HG03439 (cell line): ENCODE data around the gene REG3G.

Experiments
- ATAC-seq: cut with Tn5 transposase; IDR thresholded peaks from one replicate; pipeline ENCODE4 v1.9.1; 2021; ENCODE audit warnings: mild to moderate bottlenecking, moderate library complexity; ENCODE audit not compliant: unreplicated experiment

Gene REG3G

DNA sequence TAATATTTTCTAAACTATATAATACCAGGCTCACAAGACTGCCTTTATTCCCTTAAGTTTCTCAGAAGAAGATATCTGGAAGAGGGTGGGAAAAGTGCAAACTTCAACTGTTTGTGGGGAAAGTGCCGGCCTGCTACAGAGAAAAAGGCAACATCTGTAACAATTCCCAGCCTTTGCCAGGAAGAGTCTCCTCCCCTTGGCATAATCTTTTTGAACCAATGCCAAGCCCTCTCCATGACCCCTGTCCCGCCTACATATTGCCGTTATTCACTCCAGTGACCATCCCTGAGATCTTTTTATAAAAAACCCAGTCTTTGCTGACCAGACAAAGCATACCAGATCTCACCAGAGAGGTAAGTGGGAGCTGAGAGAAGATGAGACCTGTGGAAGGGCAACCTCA is at the start of gene REG3G:
Gene REG3G, plus strand, starts transcription at position 282 of the 400 bp plus-strand sequence. CDS start 392 bp downstream, outside the sequence.
- ATAC-seq = no peak

DNA sequence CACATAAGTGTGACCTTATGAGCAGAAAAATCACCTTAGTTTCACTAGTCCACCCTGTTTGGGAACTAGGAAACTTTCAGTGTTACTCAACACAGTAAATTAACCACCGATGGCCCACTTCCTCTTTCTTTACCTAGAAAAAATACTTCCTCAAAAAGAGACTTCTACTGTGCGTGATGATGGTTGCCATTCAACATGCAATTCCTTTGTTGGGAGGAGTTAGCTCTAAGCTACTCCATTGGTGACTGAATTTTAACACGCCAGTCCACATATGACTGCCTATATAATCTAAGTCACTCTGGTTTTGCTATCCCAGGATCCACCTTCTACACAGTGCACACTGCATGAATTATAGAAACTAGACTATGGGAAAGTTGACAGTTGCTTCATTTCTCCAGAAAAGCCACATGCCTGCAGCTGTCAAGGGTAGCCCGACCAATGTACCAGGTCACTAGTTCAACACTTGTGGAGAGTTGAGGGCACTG is 47.8 kb upstream of the REG3G start:
- ATAC-seq = peak; percentile 98

DNA sequence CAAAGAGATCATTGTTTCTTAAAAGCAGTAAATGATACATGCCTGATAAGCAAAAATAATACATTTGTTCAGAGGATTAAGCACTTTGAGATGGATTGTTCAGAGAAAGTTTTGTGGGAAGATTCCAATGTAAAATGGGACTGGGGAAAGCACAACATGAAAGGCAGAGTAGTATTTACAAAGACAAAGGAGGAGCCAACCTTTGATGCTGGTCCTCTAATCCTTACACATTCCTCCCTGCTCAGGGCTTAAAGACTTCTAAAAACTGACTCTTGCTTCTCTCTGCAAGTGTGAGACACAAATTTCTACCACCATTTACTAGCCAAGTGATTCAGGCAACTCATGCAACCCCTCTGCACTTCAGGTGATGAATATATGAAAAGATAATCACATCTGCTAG is 47.2 kb upstream of the REG3G start:
- no peak for ATAC-seq

DNA sequence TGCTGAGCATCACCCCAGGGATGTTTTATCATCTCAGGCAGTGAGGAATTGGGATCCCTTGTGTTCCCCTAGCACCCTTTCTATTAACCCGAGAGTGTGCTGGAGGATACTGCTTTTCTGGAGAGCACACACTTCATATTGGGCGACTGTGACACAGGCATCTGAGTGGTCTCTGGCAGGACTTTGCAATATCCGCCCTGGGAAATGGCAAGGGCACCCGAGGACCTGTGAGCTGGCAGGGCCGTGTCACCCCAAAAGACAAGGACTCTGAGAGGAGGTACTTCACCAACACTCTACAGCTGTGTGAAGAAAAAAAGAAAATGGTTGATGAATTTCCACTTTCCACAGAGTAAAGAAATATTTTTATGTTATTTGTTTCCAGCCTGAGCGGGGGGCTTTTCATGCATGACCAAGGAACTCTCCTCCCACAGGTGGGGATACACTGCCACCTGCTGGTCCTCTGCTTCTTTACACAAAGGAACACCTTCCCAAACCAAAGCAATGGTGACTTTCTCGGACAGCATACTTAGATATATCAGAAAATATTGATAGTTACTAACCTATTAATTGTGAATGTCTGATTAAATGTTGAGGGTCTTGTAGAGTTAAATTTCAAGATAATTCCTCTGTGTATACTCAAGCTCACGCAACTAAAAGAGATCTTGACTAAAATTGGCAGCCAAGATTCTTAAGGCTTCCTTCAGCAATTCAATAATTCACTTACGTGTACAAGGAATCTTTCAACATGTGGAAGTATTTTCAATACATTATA is 45.9 kb upstream of the REG3G start:
- ATAC-seq = no peak

DNA sequence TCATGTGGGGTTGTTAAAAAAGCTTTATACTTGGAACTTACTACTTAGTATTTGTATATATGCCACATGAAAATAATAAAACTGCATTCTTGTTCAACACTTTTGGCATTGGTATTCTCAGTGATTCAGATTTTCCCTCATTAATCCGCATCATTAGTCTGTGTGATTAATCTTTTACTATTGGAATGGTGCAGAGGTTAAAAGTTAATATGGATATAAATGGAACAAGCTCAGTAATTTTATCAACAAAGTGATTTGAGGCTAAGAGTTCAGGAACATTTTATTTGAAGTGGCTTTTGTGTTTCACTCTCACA is 45.4 kb upstream of the REG3G start:
- ATAC-seq = no peak

DNA sequence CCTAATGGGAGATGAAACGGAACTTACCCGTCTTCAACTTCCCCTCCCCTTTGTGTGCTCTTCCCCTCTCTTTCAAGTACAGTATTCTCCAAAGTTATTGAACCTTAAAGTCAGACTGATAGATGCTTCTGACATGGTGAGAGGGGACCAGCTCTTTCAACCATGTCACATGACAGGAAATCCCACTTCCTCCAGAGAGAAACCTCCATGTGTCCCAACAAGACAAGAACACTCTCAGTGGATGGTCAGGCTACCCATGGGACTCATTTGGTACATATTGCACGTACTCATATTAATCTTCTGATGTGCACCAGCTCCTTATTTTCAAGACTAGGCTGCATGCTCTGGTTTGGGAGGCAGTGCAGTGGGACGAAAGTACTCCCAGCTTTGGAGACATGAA is 44.6 kb upstream of the REG3G start:
- no peak for ATAC-seq

DNA sequence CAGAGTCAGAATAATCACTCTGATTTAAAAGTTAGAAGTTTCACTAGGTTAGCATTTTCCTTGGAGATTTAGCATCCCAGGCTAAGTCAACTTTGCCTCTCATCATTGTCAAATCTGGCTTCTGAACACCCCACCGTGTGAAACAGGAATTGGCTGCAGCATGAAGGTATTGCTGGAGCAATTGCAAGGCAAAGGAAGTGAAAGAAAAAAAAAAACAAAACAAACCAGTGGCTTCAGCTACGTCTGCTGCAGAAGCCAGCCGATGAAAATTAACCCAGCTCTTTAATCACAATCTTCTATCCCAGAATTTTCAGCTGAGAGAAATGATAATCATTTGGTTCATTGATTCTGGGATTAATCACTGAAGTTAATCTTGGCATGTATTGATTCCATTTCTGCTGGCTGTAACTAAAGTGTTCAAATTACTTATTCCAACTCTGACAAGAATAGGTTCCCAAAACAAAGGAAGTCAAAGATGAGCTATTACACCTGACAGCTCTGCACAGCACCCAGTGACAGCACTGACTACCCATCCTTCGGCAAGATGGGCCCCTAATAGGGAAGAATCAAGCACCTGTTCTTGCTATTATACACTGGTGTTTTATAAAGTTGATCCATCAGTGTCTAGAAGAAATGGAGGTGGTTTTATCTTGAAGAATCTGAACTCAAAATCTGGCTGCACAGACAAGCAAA is 42.7 kb upstream of the REG3G start:
- no peak for ATAC-seq

DNA sequence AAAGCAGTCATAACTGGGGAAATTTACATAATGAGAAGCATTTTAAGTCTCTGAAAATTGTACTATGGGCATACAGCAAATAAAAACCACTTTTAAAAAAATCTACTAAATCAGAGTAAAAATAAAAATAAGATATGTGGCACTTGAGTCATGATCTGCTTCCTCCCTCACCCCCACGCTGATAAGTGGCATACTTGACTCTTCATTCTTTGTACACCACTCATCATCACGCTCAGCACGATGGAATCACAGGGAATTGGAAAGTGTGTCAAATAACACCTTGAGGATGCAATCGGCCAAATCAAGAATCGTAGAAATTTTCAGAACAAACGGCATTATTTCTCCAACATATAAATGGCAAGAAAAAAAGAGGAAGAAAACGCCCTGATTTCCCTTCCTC is 41.1 kb upstream of the REG3G start:
- ATAC-seq = no peak

DNA sequence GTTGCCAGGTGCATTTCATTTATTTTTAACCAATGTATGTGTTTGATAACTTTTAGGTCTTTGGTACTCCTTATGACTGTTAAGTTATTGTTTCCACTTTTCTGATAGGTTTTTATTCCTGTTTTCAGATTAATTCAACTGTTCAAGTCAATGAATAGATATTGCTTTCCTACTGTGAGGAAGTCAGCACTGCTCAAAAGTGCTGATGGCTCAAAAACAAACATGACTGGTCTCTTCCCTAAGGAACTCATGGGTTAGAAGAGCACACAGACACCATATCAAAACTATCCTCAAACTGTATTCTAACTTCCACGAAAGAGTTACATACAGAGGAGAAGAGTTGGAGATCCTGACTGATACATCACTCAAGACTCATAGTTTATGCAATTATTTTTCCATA is 39.9 kb upstream of the REG3G start:
- no peak for ATAC-seq

DNA sequence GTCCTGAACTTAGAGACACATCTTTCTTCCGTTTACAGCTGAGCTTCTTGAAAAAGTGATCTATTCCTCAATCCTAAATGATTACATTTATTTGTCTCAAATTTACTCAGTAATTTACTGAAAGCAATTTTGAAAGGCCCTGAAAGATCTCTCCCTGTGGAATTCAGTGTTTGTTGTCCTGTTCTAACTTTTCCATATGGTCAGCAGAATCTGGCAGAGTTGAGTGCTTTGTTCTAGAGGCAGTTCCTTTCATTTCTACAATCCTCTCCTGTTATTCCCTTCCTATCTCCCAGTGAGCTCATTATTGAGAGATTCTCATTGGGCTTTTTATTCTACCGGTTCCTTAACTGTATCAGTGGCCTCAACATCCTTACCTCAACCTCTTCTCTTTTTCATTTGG is 36.5 kb upstream of the REG3G start:
- no peak for ATAC-seq

DNA sequence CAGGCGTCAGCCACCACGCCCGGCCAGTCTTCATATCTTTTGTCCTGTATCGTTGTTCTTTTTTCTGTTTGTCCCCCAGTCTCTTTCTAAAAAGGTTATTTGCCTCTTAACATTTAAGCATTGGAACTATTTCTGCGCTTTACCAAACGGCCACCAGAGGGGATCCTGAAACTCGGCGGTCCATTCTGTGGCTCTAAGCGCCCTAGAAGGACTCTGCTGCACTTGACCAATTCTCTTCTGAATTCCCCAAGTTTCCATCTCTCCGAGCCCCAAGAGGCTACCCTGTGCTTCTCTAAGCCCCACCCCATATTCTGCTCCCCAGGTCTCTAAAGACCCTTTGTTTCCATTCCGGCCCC is 33.1 kb upstream of the REG3G start:
- ATAC-seq = no peak

DNA sequence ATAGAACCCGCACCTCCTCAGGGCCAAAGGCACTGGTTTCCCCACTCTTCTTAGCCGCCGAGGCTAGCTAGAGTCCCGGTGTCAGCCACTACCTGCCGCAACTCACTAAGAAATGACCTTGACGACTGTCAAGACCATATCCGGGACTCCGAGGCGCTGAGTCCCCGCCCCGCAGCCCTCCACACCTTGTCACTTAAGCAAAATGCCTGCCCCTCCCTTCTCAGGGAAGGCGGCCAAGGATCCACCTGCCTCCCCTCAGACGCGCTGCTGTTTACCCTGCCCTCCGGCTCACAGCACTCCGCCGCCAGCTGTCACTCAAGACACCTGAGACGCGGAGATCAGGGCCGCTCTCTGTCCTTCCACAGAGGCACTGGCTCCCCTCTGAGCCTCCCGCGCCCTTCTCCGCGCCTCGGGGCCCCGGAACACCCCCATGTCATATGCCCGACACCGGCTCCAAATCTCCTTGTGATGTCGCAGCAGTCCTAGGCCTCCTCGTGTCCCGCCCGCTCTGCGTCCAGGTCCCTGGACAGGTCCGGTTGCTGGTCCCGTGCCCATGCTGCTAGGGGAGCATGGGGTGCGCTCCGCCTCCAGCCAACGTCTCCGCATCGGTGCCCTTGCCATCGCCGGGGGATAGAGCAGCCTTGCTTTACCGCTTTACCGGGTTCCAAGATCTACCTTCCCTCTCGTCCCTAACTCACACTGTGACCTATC is 32.5 kb upstream of the REG3G start:
- ATAC-seq = no peak

DNA sequence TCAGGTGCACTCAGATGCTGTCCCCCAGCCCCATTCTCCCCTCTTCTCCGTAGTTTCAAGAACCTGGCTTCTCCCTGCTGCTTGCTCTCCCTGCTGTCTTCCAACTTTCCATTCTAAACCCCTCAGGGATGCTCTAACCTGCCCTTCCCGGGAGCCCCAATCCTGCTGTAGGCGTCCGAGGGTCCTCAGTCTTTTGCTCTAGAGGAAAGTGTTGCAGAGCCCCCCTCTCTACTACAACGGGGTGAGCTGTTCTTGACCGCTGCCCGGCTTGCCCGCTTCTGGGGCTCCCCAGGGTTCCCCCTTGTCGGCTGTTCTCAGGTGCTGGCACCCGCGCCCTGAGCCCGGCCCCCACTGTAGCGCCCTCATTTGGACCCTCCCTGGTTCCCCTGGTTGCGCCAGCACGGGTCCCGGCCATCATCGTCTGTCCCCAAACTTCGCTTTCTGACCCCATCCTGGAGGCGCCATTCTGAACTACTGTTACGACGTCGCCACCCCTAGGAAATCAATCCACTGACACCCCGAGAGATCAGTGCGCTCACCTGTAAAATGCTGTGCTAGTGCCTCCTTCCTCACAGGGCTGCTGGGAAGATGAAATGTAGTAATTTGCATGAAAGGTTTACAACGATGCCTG is 31.9 kb upstream of the REG3G start:
- no peak for ATAC-seq

DNA sequence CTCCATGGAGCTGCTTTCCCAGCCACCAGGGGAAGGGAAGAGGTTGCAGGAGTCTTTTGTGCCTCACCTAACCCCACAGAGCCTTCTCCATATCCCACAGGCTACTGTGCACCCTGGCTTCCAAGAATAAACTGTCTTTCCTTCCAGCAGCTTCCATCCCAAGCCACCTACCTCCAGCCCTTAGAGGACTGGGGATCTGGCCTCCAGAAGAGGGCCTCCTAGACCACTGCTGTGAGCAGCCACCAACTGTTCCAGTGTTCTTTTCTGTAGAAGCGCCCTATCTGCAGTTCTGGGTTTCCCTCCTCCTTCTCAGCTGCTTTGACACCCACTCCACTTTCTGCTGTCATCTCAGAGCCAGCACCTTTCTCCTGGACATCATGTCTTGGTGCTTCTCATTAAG is 30.7 kb upstream of the REG3G start:
- ATAC-seq = no peak

DNA sequence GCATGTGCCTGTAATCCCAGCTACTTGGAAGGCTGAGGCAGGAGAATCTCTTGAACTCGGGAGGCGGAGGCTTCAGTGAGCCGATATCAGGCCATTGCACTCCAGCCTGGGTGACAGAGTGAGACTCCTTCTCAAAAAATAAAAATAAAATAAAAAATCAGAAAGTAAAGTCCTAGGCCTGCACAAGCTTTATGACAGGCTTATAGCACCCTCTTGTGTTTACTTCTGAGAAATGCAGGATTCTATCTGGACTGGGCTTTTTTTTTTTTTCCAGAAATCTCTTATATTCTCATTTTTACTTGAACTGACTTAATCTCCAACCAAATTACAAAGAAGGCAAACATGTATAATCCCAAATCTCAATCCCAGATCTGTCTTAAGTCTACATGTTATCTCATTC is 26.1 kb upstream of the REG3G start:
- ATAC-seq = no peak

DNA sequence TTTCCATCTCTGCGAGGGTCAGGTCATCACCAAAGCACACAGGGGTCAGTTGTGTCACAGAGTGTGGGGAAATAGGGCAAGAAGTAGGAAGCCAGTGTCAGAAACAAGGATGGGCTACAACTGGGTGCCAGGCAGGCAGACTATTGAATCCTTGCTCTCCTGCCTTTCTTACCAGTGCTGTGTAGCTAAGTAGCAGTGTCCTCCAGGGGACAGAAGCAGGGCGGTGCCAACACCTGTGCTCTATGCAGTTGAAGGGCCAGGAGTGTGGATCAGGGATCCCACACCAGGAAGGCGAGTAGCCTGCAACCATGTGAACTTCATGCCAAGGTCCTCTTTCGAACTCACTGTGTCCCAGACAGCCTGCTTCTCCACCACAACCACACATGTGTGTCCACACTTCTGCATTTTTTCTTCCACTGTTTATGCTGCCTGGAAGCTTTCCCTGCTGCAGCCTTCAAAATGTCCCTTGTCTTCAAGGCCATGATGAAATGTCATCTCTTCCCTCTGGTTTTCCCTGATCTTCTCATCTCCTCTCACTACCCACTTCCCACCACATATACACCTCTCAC is 25.4 kb upstream of the REG3G start:
- ATAC-seq = no peak

DNA sequence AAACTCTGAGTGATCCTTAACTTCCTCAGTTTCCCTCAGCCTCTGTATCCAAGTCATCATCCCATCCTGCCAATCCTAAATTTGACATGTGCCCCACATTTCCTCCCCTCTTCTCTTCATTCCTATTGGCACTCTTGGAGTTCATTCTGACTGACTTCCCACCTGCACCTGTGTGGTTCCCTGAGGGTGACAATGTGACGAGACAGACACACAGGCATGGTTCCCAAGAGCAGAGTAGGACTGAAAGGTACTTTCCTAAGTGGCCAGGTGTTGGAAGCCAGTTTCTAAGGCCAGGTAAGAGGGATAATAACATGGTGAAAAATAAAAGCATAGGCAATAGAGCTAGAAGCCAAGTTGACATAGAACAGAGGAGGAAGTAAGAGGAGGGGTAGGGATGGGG is 24.2 kb upstream of the REG3G start:
- no peak for ATAC-seq

DNA sequence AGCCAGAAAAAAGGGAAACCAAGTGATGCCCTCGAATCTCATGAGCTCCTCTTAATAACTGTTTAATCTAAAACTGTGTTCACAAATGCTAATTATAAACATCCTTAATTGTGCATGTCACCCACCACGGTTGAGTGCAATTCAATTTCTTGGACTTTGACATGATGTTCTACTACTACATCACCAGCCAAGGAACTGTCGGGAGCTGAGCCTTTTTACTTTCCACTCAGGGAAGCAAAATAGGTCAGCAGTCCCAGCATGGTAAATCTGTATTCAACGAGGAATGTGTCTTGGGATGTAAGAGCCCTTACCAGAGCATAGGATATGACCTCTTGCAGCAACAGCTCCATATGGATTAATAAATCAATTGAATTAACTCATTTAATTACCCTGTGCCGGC is 20.8 kb upstream of the REG3G start:
- no peak for ATAC-seq

DNA sequence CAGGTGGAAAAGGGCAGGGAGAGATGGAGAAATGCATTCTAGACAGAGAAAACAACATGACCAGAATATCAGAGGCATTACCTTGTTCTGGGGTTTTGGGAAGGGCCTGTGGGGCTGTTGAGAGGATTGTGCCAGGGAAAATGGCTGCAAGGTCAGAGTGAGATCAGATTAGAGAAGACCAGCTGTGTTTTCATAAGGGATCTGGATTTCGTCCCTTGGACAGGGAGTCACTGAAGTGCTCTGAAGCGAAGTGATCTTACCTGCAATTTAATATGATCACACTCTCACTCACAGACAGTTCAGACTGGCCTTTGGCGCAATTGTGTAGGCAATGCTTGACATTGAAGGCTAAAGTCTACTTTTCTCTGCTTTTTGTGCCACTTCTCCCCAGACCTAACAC is 20.3 kb upstream of the REG3G start:
- ATAC-seq = no peak

DNA sequence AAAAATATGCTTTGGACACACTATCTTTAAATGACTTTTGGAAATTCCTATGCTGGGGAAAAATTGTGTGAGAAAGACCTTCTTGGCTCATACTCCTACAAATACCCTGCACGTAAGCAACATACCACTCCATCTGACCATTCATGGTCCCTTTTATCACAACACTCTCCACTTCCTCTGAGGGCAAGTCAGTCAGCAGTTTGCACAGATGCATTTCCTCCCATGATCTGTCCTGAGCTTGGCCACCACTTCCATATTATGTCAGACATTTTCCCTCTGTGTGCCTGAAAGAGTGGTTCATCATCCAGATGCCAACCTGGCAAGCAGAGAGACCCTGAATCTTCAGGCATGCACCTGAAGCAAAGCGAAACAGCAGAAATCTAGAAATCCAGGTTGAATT is 16.1 kb upstream of the REG3G start:
- no peak for ATAC-seq

DNA sequence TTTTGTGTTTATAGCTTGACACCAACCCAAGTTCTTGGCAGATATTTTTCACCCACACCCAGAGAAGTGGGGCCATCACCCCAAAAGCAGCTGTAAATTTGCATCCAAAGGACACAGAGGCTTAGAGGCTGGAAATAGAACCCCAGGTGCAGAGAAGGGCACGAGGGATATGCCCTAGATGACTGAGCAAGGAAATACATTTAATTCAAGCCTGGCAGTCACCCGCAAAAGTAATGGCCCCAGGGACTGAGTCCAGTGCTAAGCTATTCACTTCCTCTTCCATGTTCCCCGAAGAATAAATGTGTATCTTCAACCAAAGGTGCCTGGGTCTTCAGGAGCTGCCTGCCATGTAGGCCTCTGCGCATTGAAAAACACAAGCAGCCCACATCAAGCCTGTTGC is 14.0 kb upstream of the REG3G start:
- ATAC-seq = no peak
